HG03095 (cell line): ENCODE measurements around the gene BMF.
"Not testable (repeated sequence)": the region's sequence is repeated elsewhere in the genome, so short reads cannot be mapped to it uniquely, and the experiment has no call there.

Experiments
- ATAC-seq: cut with Tn5 transposase; IDR thresholded peaks from one replicate; pipeline ENCODE4 v1.9.1; 2021; ENCODE audit warnings: moderate library complexity; ENCODE audit not compliant: unreplicated experiment

The BMF gene

GRCh38 chr15:40088929-40089755 is 19.5 kb downstream of the BMF start:
- no peak for ATAC-seq

DNA sequence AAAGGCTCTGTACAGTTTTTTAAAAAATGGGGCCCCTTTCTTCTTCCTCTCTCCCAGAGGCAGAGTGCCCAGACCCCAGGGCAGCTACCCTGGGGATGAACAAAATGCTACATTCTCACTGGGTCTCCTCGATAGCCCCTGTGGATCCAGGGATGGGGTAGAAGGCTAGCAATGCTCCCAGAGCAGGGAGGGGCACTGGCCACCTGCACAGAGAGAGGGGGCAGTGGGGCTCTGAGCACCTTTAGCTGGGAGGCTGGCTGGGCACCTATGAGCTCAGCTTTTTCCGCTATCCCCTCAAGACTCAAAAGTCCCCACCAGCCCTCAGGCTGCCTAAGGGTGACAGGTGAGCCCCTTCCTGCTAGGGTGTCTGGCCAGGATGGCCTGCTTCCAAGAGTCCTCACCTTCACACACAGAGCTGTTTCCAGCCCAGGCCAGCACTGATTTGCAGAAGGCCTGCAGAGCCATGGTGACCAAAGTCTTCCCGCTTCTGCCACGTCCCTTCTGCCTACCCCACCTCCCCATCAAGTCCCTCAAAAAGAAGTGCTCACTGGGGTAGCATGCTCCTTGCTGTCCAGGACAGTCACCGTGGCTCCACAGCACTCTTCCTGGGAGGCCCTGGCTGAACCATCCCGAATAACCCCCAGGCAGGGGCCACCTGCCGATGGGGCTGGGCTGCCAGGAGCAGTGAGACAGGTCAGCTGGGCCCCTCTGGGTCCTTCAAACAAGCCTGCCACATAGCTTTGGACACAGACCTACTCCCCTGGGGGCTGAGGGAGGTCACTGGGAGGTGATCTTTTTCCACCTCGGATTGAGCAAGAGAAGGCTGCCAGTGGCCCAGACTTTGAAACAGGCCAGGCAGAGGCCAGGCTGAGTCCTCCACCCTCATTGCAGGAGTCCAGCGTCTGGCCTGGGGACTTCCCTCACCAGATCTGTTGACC is 20.4 kb downstream of the BMF start:
- ATAC-seq: no peak

GRCh38 chr15:40087068-40087810 is 21.4 kb downstream of the BMF start:
- ATAC-seq: no peak

DNA sequence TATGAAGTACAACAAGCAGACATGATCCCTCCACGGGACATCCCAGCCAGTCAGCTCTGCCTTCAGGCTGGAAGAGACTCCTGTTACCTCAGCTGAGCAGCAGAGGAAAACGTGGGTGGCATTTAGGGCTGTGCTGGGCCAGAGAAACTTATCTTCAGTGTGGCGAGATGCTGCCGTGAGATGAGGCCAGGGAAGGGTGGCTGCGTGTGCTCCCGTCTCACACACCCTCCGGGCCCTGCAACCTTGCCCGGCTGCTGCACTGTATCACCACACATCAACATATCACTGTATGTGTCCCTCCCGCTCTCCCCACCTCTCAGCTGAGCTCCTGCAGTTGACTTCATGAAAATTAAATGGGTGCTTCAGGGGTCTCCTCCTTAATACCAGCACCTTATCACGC is 23.4 kb downstream of the BMF start:
- ATAC-seq: no peak

DNA sequence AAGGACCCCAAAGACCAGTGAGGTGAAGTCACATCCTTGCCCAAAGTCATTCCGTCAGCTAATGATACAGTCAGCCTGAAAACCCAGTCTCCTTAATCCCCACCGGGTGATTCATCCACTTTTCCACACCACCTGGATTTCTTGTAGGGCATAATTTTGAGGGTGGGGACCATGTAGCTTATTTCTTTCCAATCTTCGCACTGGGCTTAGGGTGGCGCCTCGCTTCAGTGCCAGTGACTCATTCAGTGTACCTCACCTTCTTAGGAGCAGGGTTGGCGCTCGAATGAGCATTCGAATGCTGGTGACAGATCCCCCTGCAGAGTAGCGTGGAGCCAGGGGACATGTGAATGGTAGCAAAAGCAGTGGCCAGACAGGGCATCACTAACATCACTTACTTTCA is 24.0 kb downstream of the BMF start:
- ATAC-seq: no peak

DNA sequence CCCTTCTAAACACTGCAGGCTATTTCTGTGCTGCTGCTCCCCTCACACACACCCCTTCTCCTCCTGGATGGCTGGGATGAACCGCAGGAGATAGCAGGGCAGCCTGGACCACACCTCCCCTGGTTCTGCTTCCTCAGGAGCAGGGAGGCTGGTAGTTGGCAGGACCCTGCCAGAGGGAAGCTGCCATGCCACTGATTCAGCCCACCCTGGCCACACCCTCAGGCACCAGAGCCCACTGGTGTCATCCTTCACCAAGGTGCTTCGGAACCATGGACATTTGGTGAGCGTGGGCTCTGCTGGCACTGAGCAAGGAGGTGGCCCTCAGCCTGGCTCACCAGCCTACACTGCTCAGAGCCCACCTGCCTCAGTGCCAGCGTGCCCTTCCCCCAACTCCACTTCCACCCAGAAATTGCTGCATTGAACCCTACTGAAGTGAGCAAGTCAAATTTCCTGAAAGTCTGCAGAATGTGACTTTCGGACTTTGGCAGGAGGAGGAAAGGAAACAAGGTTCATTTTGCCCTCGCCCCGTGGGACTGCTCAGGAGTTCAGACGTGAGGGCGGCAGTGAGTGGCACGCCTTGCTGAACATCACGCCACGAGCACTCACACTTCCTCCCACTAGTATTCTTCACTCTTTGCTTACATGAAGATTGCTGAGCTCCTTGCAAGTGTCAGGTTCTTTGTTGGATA is 26.3 kb downstream of the BMF start:
- no peak for ATAC-seq

DNA sequence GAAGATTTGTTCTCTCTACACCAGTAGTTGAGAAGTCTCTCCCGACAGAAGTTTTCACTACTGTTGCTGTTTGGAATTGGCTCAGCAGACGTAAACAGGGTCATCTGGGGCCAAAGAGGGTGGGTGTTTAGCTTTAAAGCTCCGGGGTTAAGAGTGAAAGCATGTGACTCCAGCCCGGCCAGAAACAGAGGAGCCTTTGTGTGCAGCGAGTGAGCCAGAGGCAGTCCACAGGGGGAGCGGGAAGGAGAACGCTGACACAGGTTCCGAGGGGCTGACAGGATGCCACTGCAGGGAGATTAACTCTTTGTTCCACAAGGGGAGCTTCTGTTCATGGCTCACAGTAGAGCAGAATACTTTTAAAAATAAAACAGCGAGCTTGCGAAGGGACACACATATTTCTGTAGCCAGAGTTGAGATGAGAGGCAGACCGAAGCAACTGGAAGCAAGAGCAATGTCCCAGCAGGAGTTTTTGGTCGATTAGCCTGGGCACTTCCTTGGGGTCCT is 26.9 kb downstream of the BMF start:
- ATAC-seq: no peak

DNA sequence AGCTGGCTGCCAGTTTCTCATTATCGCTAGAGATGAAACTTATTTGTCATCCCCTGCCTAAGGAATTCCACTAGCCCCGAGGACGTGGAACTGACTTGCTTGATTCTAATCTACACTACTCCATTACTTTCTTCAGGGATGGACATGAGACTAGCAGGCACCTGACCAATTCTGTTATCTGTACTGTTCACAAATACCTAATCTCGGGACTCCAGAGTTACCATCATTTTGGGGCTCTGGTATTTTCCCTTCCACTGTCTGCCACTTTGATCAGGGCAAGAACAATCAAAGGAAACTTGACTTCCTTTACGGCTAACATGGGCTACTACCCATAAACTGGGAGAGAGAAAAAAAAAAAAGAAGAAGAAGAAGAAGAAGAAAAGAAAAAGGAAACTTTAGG is 27.8 kb downstream of the BMF start:
- ATAC-seq: no peak

- no peak for ATAC-seq
These were observed 28.6 kb downstream of the BMF start for GRCh38 chr15:40080104-40080503.

DNA sequence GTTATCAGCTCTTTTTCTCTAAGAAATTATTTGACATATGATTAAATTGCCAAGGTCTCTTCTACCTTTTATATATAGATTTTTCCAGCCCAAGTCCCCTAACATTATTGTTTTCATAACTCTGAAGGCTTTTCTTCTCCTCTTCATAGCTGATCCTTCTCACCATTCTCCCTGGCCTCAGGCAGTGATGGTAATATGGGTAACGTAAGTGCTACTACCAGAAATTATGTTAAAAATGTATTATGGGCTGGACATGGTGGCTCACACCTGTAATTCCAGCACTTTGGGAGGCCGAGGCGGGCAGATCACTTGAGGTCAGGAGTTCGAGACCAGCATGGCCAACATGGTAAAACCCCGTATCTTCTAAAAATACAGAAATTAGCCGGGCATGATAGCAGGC is 29.2 kb downstream of the BMF start:
- ATAC-seq: no peak

DNA sequence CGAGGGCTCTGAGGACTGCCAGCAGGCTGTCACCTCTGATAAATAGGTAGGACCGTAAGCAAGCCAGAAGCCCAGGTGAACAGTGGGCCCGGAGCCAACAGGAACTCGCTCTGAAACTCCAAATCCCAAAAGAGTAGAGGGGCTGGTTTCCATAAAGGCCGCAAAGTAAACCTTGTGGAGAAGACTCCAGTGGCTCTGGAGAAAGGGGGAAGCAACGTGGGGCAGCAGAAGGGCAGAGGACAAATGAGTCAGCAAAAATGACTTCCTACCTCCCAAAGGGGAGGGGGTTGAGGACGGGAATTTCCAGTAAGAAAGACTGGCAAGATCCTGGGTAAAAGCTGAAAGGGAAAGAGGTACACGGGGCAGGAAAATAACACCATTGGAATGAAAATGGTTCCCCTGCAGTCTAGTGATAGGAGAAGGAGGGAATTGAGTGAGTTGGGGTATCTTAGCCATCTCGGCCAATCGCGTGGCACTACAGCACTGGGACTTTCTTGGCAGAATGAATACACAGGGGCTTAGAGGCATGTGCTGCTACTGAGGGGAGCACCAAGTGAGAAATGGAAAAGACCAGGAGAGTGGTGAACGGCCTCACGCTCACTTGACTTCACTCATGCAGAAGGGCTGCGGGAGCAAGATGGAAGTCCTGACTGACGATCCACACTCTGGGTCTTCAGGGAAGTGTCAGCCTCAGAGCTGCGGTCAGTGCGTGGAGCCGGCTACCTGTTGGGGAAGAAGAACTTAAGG is 33.2 kb downstream of the BMF start:
- ATAC-seq: no peak

DNA sequence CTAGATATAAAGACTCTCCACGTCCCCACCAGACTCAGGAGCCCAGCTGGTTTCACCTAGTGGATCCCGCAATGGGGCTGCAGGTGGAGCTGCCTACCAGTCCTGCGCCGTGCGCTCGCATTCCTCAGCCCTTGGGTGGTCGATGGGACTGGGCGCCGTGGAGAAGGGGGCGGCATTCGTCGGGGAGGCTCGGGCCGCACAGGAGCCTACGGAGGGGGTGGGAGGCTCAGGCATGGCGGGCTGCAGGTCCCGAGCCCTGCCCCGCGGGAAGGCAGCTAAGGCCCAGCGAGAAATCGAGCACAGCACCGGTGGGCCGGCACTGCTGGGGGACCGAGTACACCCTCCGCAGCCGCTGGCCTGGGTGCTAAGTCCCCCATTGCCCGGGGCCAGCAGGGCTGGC is 34.0 kb downstream of the BMF start:
- ATAC-seq: not testable (repeated sequence)

DNA sequence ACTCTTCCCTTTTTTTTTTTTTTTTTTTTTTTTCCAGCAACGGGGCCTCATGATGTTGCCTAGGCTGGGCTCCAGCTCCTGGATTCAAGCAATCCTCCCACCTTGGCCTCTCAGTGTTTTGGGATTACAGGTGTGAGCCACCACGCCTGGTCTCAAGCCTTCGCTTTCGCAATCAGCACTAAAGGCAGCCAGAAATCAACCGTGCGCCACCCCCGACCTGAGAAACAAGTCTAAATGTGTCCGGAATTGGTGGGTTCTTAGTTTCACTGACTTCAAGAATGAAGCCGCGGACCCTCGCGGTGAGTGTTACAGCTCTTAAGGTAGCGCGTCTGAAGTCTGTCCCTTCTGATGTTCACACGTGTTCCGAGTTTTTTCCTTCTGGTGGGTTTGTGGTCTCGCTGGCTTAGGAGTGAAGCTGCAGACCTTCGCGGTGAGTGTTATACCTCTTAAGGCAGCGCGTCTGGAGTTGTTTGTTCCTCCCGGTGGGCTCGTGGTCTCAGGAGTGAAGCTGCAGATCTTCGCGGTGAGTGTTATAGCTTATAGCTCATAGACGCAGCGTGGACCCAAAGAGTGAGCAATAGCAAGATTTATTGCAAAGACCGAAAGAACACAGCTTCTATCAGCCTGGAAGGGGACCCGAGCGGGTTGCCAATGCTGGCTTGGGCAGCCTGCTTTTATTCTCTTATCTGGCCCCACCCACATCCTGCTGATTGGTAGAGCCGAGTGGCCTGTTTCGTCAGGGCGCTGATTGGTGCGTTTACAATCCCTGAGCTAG is 34.8 kb downstream of the BMF start:
- not testable (repeated sequence) for ATAC-seq

- no peak for ATAC-seq
These were observed 36.3 kb downstream of the BMF start for GRCh38 chr15:40072216-40072990.

GRCh38 chr15:40070608-40071218 is 38.0 kb downstream of the BMF start:
- ATAC-seq: no peak

DNA sequence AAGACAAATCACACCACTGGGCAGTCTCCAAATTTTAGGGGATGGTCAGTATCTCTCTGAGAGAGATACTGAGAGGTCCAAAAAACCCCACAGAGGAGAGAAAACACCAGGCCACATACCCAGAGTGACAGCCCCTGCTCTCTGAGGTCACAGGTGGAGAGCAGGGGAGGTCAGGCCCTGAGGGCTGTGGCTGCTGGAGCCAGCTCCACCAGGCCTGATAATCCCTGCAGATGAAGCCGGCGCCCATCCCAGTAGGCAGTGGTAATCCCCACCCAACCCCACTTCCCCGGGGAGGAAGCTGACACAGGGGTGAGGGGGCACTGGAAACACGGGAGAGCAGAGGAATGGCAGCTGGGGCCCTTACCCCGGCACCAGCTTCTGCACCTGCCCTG is 38.5 kb downstream of the BMF start:
- ATAC-seq: no peak

GRCh38 chr15:40069178-40070165 is 39.2 kb downstream of the BMF start:
- peak; percentile 61 for ATAC-seq
